SK-N-SH (cell line): Measurements from ENCODE around the gene LPXN. TPM values are rescaled to one million over a fixed set of nuclear protein-coding genes. Genes with fewer than 3 reads are reported as not detected.

ENCODE experiments used
- CTCF ChIA-PET: fragments of 300-600, 350-600 bp; formaldehyde crosslinking; extraction: SDS; loops from one replicate; lab custom pipeline; 2021; lab: Yijun Ruan, JAX
- POLR2A ChIA-PET: fragments of 350-600 bp; sonication (Branson Sonifier 250); formaldehyde crosslinking; extraction: SDS; loops from one replicate; lab custom pipeline; 2020; ENCODE audit warnings: antibody characterized with exemption, inconsistent platforms; lab: Yijun Ruan, JAX
- DNase-seq: peaks from one replicate; pipeline ENCODE4 v3.0.0; 2012
- H2AFZ ChIP-seq: fragments of 200-600 bp; sonication (generic); 2 replicates; pipeline ENCODE4 v1.8.1; 2016; ENCODE audit warnings: antibody characterized with exemption, mild to moderate bottlenecking, low read depth
- H3F3A ChIP-seq: fragments of 200-600 bp; sonication (generic); replicated peaks from 2 replicates; pipeline ENCODE3; 2016; ENCODE audit warnings: antibody characterized with exemption, mild to moderate bottlenecking; ENCODE audit not compliant: insufficient read depth
- H3K27ac ChIP-seq, 2 experiments: fragments of 200-500 bp in 1 of 2; fragments of 200-600 bp in 1 of 2; sonication (Bioruptor generic) in 1 of 2; sonication (generic), shearing (Covaris generic) in 1 of 2; 2 replicates each; pipeline versions ENCODE4 v1.5.1 to v1.6.1; 2014 to 2016; ENCODE audit warnings: low read depth in 2 of 2, inconsistent platforms in 1 of 2, low read length in 1 of 2, mild to moderate bottlenecking in 1 of 2, mixed read lengths in 1 of 2
- H3K27me3 ChIP-seq: fragments of 200-600 bp; sonication (generic), shearing (Covaris generic); 2 replicates; pipeline ENCODE4 v1.6.1; 2016; ENCODE audit warnings: mixed run types; ENCODE audit not compliant: insufficient read depth
- H3K36me3 ChIP-seq, 2 experiments: fragments of 200-500 bp in 1 of 2; fragments of 200-600 bp in 1 of 2; sonication (Bioruptor generic) in 1 of 2; sonication (generic) in 1 of 2; replicated peaks in 1 of 2; 2 replicates each; pipeline versions ENCODE3 to v1.5.1; 2014 to 2016; ENCODE audit warnings: low read length in 1 of 2, mild to moderate bottlenecking in 1 of 2; ENCODE audit not compliant: insufficient read depth in 2 of 2, control insufficient read depth in 1 of 2
- H3K4me1 ChIP-seq, 2 experiments: fragments of 200-500 bp in 1 of 2; fragments of 200-600 bp in 1 of 2; sonication (Bioruptor generic) in 1 of 2; sonication (generic), shearing (Covaris generic) in 1 of 2; 2 replicates each; pipeline versions ENCODE4 v1.5.1 to v1.6.1; 2014 to 2016; ENCODE audit warnings: low read depth in 1 of 2, low read length in 1 of 2, mixed run types in 1 of 2; ENCODE audit not compliant: insufficient read depth in 2 of 2, control insufficient read depth in 1 of 2
- H3K4me2 ChIP-seq: fragments of 200-600 bp; sonication (generic), shearing (Covaris generic); 2 replicates; pipeline ENCODE4 v1.6.1; 2017; ENCODE audit warnings: mixed run types
- H3K4me3 ChIP-seq, 2 experiments: fragments of 200-500 bp in 1 of 2; fragments of 200-600 bp in 1 of 2; sonication (Bioruptor generic) in 1 of 2; sonication (generic), shearing (Covaris generic) in 1 of 2; 2 replicates each; pipeline versions ENCODE4 v1.5.1 to v1.8.1; 2014 to 2016; ENCODE audit warnings: low read depth in 2 of 2, inconsistent platforms in 1 of 2, low read length in 1 of 2, mild to moderate bottlenecking in 1 of 2, mixed read lengths in 1 of 2, moderate library complexity in 1 of 2
- H3K79me2 ChIP-seq: fragments of 200-600 bp; sonication (generic); 2 replicates; pipeline ENCODE4 v1.8.1; 2017; ENCODE audit warnings: mild to moderate bottlenecking; ENCODE audit not compliant: insufficient read depth
- H3K9ac ChIP-seq: fragments of 200-600 bp; sonication (generic); 2 replicates; pipeline ENCODE4 v1.6.1; 2017; ENCODE audit warnings: mixed run types
- H3K9me2 ChIP-seq: fragments of 200-600 bp; sonication (generic); 2 replicates; pipeline ENCODE4 v1.6.1; 2017; ENCODE audit warnings: mixed run types
- H3K9me3 ChIP-seq: fragments of 200-600 bp; sonication (generic); 2 replicates; pipeline ENCODE4 v1.6.1; 2017; ENCODE audit warnings: mixed run types, mild to moderate bottlenecking, moderate library complexity
- H4K20me1 ChIP-seq: fragments of 200-600 bp; sonication (generic); 2 replicates; pipeline ENCODE4 v1.6.1; 2017; ENCODE audit warnings: mild to moderate bottlenecking, mixed run types; ENCODE audit not compliant: insufficient read depth
- EP300 ChIP-seq, 2 experiments: IDR thresholded peaks; 2 replicates each; pipeline versions ENCODE4 v1.4.0 to v1.6.1; 2012; ENCODE audit warnings: borderline replicate concordance in 1 of 2, low read depth in 1 of 2, low read length in 1 of 2
- FOSL2 ChIP-seq: IDR thresholded peaks from 2 replicates; pipeline ENCODE4 v1.4.0; 2012; ENCODE audit warnings: low read depth, mild to moderate bottlenecking, moderate library complexity, borderline replicate concordance
- FOXJ3 ChIP-seq: sonication (generic); formaldehyde crosslinking; IDR thresholded peaks from 2 replicates; pipeline ENCODE4 v1.5.1; 2020; ENCODE audit warnings: mild to moderate bottlenecking, missing genetic modification reagents
- IRF3 ChIP-seq: fragments of 150-350 bp; IDR thresholded peaks from 2 replicates; pipeline ENCODE4 v1.6.1; 2016; ENCODE audit warnings: mild to moderate bottlenecking, low read depth, low read length
- JUND ChIP-seq: IDR thresholded peaks from 2 replicates; pipeline ENCODE4 v1.4.0; 2012
- NFIC ChIP-seq: IDR thresholded peaks from 2 replicates; pipeline ENCODE4 v1.4.0; 2012; ENCODE audit warnings: borderline replicate concordance
- NRF1 ChIP-seq: IDR thresholded peaks from 2 replicates; pipeline ENCODE4 v1.6.1; 2012; ENCODE audit warnings: low read depth, mild to moderate bottlenecking, low read length
- PBX3 ChIP-seq: IDR thresholded peaks from 2 replicates; pipeline ENCODE4; 2012
- POLR2AphosphoS5 ChIP-seq: IDR thresholded peaks from 2 replicates; pipeline ENCODE4 v1.6.1; 2012; ENCODE audit warnings: low read depth, low read length
- RCOR1 ChIP-seq: fragments of 150-350 bp; IDR thresholded peaks from 2 replicates; pipeline ENCODE4 v1.6.1; 2017; ENCODE audit warnings: antibody characterized with exemption, low read length
- RFX5 ChIP-seq: IDR thresholded peaks from 2 replicates; pipeline ENCODE4 v1.6.1; 2012; ENCODE audit warnings: mild to moderate bottlenecking, improper control_type of control experiment, low read length
- RXRA ChIP-seq: IDR thresholded peaks from 2 replicates; pipeline ENCODE4 v1.4.0; 2012; ENCODE audit warnings: low read depth, mild to moderate bottlenecking, borderline replicate concordance
- SIN3A ChIP-seq: IDR thresholded peaks from 2 replicates; pipeline ENCODE4 v1.6.1; 2012; ENCODE audit warnings: low read depth, mild to moderate bottlenecking, low read length, moderate library complexity, borderline replicate concordance
- TAF1 ChIP-seq: IDR thresholded peaks from 2 replicates; pipeline ENCODE4 v1.6.1; 2012; ENCODE audit warnings: low read depth, mild to moderate bottlenecking, low read length, moderate library complexity, borderline replicate concordance
- TCF12 ChIP-seq: IDR thresholded peaks from 2 replicates; pipeline ENCODE4 v1.4.0; 2012
- ZBTB33 ChIP-seq: IDR thresholded peaks from 2 replicates; pipeline ENCODE4 v1.4.0; 2012; ENCODE audit warnings: low read depth, borderline replicate concordance
- polyA plus RNA-seq, 3 experiments: library from polyadenylated mRNA; depleted of rRNA; stranded (reverse); fragments of >200 nt; gene quantifications; 2 replicates each; pipeline ENCODE4 v1.2.3, GENCODE V29; 2012

LPXN gene
- polyA plus RNA-seq, 1 of the 3 experiments (the other 2 are of a cell fraction), result 4.4 TPM

GRCh38 chr11:58574881-58575280 lies 775 bp downstream of the LPXN start:
- no peak for DNase-seq
- Histone ChIP-seq H2AFZ (no peak overlapping the region), H3F3A (peaks cover 52% of the 10 kb centered on the region)
- peak in 1 of 2 experiments; percentile 42; a peak in 1 of 4 replicates for TF ChIP-seq EP300 (IDR thresholded peaks at IDR 0.05; ENCODE audit: borderline replicate concordance in 1 of 2, low read depth in 1 of 2, low read length in 1 of 2)
- peak; percentile 41 for TF ChIP-seq JUND
- TF ChIP-seq SIN3A, result no peak
- peak; percentile 74 for TF ChIP-seq TCF12
- no peak for TF ChIP-seq IRF3
- TF ChIP-seq FOXJ3 (CRISPR knock-in tag), result no peak
- TF ChIP-seq TAF1, result no peak
- peak; percentile 52; the same call in 1 of the 2 replicates for TF ChIP-seq FOSL2
- TF ChIP-seq RFX5, result no peak
- no peak for TF ChIP-seq RXRA
- peak; percentile 76 for TF ChIP-seq NFIC
- TF ChIP-seq NRF1, result no peak
- TF ChIP-seq ZBTB33, result peak; percentile 11; the same call in 1 of the 2 replicates
- TF ChIP-seq PBX3, result no peak
- TF ChIP-seq POLR2AphosphoS5, result no peak; the same call in 1 of the 2 replicates
- TF ChIP-seq RCOR1, result no peak
- TF ChIP-seq, all 33 proteins: peak for 6
- no peaks in the 10 kb centered on the region for H3K9me2 ChIP-seq
- POLR2A ChIA-PET, result no interaction called here
- no peaks in the 10 kb centered on the region for H3K27me3 ChIP-seq
- H3K9ac ChIP-seq, result no peak overlapping the region
- no peaks in the 10 kb centered on the region for H3K9me3 ChIP-seq
- H3K4me1 ChIP-seq, result peaks cover 10 to 37% of the 10 kb centered on the region in 2 experiments
- 0 out of 4 replicates have a peak overlapping the region, but pooled peaks of 1 of the 2 experiments have one; percentile 2 for H3K4me3 ChIP-seq
- no peaks in the 10 kb centered on the region for H4K20me1 ChIP-seq
- peaks cover 26% of the 10 kb centered on the region for H3K79me2 ChIP-seq
- CTCF ChIA-PET, result no interaction called here
- H3K27ac ChIP-seq, result peak overlapping the region; percentile 74 to 100; a peak in 3 of 4 replicates
- no peaks in the 10 kb centered on the region for H3K36me3 ChIP-seq
- H3K4me2 ChIP-seq, result peak overlapping the region; percentile 63
